A549 (cell line): ENCODE results near the gene FAM32A.

Experiments
- CEBPB ChIP-seq, 2 experiments: fragments of >200 bp in 1 of 2; sonication (Bioruptor Twin) in 1 of 2; formaldehyde crosslinking in 1 of 2; IDR thresholded peaks; 2 replicates each; pipeline ENCODE4 v1.6.1; 2012 to 2016
- EP300 ChIP-seq, 2 experiments: fragments of >200 bp; sonication (Bioruptor Twin); formaldehyde crosslinking; IDR thresholded peaks; 2 replicates in 1 of 2; 3 replicates in 1 of 2; pipeline ENCODE4 v1.6.1; 2016 to 2017
- ESRRA ChIP-seq: fragments of 150-350 bp; IDR thresholded peaks from 2 replicates; pipeline ENCODE4 v1.6.1; 2014; ENCODE audit warnings: mild to moderate bottlenecking, low read length, borderline replicate concordance
- HDAC2 ChIP-seq: fragments of 200-600 bp; sonication (generic); IDR thresholded peaks from 2 replicates; pipeline ENCODE4 v1.6.1; 2016
- MAX ChIP-seq: IDR thresholded peaks from 2 replicates; pipeline ENCODE4 v1.6.1; 2012
- MYC ChIP-seq: IDR thresholded peaks from 2 replicates; pipeline ENCODE4 v1.6.1; 2012; ENCODE audit warnings: mild to moderate bottlenecking, inconsistent platforms, low read length, improper control_type of control experiment, borderline replicate concordance
- NFE2L2 ChIP-seq: fragments of 150-350 bp; conservative IDR thresholded peaks from 2 replicates; pipeline ENCODE4 v1.6.1; 2014; ENCODE audit warnings: low read length
- POLR2A ChIP-seq: IDR thresholded peaks from 2 replicates; pipeline ENCODE4 v1.6.1; 2012; ENCODE audit warnings: mild to moderate bottlenecking, low read length
- RAD21 ChIP-seq, 2 experiments: fragments of >200 bp in 1 of 2; sonication (Bioruptor Twin) in 1 of 2; formaldehyde crosslinking in 1 of 2; IDR thresholded peaks in 1 of 2; conservative IDR thresholded peaks in 1 of 2; 2 replicates in 1 of 2; 3 replicates in 1 of 2; pipeline ENCODE4 v1.6.1; 2012 to 2018; ENCODE audit warnings: inconsistent platforms in 1 of 2
- TF ChIP-seq, protein P1 (sequence below): fragments of >200 bp; sonication (Bioruptor Twin); formaldehyde crosslinking; IDR thresholded peaks from 3 replicates; pipeline ENCODE4 v1.5.1; 2016
- TF ChIP-seq, protein P2 (sequence below): IDR thresholded peaks from 2 replicates; pipeline ENCODE4 v1.6.1; 2012
- TF ChIP-seq, protein P3 (sequence below): fragments of 200-600 bp; sonication (generic); IDR thresholded peaks from 2 replicates; pipeline ENCODE4 v1.6.1; 2016; ENCODE audit warnings: antibody characterized with exemption, mild to moderate bottlenecking, moderate library complexity

- no peak for TF ChIP-seq MYC
- TF ChIP-seq EP300 (IDR thresholded peaks at IDR 0.05) = no peak
- TF ChIP-seq ESRRA = no peak
- no peak for TF ChIP-seq POLR2A
- TF ChIP-seq RAD21 (conservative IDR thresholded peaks at IDR 0.05 in 1 of 2, IDR thresholded peaks at IDR 0.05 in 1 of 2) = no peak
- no peak for TF ChIP-seq MAX
- TF ChIP-seq, protein P1, sequence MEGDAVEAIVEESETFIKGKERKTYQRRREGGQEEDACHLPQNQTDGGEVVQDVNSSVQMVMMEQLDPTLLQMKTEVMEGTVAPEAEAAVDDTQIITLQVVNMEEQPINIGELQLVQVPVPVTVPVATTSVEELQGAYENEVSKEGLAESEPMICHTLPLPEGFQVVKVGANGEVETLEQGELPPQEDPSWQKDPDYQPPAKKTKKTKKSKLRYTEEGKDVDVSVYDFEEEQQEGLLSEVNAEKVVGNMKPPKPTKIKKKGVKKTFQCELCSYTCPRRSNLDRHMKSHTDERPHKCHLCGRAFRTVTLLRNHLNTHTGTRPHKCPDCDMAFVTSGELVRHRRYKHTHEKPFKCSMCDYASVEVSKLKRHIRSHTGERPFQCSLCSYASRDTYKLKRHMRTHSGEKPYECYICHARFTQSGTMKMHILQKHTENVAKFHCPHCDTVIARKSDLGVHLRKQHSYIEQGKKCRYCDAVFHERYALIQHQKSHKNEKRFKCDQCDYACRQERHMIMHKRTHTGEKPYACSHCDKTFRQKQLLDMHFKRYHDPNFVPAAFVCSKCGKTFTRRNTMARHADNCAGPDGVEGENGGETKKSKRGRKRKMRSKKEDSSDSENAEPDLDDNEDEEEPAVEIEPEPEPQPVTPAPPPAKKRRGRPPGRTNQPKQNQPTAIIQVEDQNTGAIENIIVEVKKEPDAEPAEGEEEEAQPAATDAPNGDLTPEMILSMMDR = no peak
- no peak for TF ChIP-seq NFE2L2
- TF ChIP-seq CEBPB (IDR thresholded peaks at IDR 0.05) = no peak
- TF ChIP-seq HDAC2 = no peak
- TF ChIP-seq, protein P2, sequence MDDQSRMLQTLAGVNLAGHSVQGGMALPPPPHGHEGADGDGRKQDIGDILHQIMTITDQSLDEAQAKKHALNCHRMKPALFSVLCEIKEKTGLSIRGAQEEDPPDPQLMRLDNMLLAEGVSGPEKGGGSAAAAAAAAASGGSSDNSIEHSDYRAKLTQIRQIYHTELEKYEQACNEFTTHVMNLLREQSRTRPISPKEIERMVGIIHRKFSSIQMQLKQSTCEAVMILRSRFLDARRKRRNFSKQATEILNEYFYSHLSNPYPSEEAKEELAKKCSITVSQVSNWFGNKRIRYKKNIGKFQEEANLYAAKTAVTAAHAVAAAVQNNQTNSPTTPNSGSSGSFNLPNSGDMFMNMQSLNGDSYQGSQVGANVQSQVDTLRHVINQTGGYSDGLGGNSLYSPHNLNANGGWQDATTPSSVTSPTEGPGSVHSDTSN = no peak
- TF ChIP-seq, protein P3, sequence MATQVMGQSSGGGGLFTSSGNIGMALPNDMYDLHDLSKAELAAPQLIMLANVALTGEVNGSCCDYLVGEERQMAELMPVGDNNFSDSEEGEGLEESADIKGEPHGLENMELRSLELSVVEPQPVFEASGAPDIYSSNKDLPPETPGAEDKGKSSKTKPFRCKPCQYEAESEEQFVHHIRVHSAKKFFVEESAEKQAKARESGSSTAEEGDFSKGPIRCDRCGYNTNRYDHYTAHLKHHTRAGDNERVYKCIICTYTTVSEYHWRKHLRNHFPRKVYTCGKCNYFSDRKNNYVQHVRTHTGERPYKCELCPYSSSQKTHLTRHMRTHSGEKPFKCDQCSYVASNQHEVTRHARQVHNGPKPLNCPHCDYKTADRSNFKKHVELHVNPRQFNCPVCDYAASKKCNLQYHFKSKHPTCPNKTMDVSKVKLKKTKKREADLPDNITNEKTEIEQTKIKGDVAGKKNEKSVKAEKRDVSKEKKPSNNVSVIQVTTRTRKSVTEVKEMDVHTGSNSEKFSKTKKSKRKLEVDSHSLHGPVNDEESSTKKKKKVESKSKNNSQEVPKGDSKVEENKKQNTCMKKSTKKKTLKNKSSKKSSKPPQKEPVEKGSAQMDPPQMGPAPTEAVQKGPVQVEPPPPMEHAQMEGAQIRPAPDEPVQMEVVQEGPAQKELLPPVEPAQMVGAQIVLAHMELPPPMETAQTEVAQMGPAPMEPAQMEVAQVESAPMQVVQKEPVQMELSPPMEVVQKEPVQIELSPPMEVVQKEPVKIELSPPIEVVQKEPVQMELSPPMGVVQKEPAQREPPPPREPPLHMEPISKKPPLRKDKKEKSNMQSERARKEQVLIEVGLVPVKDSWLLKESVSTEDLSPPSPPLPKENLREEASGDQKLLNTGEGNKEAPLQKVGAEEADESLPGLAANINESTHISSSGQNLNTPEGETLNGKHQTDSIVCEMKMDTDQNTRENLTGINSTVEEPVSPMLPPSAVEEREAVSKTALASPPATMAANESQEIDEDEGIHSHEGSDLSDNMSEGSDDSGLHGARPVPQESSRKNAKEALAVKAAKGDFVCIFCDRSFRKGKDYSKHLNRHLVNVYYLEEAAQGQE = no peak
These were observed 8.3 kb downstream of the FAM32A start for GRCh38 chr19:16193466-16193865.
